GM19240 (cell line): ENCODE results near the gene NT5C3B.

Experiments
- DNase-seq: peaks from one replicate; pipeline ENCODE4 v3.0.0; 2011; ENCODE audit warnings: low spot score; ENCODE audit not compliant: insufficient read length

NT5C3B gene

GRCh38 chr17:41811549-41812380 lies 24.3 kb downstream of the NT5C3B start, which contains the start of gene P3H4:
Gene P3H4 (minus strand): TSS chr17:41811949. CDS start chr17:41811915, 34 bp downstream.
- DNase-seq = peak; percentile 67

GRCh38 chr17:41810659-41811548 lies 25.1 kb downstream of the NT5C3B start:
- DNase-seq = no peak

DNA sequence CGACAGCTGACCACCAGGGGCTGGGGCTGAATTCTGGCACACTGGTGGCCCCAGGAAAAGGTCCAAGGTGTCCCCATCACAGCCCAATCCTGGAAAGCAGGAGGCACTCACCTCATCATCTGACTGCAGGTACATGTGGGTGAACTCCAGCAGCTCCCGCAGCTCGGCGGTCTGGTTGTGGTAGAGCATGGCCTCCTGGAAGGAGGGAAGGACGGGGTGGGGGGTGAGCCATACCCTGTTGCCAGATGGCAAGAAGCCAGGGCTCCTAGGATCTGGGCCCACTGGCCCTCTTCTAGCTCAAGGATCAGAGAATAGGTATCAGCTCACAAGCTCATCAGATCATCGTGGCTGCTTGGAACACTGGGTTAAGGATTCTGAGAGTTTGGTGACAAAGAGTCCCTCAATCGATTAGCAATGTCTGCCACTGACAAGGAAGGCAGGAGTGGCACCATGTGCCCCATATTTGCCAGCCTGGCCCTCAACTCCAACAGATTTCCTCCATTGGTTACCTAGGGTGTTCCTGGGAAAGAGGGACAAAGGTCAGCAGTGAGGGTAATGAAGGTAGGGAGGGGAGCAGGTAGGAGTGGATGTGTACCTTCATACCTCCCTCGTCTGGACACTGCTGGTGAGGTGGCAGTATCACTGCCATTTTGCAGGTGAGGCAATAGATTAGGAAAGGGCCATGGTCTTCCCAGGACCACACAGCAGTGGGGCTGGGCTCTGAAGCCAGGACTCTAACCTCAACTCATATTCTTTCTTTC lies 29.2 kb downstream of the NT5C3B start:
- DNase-seq = no peak

DNA sequence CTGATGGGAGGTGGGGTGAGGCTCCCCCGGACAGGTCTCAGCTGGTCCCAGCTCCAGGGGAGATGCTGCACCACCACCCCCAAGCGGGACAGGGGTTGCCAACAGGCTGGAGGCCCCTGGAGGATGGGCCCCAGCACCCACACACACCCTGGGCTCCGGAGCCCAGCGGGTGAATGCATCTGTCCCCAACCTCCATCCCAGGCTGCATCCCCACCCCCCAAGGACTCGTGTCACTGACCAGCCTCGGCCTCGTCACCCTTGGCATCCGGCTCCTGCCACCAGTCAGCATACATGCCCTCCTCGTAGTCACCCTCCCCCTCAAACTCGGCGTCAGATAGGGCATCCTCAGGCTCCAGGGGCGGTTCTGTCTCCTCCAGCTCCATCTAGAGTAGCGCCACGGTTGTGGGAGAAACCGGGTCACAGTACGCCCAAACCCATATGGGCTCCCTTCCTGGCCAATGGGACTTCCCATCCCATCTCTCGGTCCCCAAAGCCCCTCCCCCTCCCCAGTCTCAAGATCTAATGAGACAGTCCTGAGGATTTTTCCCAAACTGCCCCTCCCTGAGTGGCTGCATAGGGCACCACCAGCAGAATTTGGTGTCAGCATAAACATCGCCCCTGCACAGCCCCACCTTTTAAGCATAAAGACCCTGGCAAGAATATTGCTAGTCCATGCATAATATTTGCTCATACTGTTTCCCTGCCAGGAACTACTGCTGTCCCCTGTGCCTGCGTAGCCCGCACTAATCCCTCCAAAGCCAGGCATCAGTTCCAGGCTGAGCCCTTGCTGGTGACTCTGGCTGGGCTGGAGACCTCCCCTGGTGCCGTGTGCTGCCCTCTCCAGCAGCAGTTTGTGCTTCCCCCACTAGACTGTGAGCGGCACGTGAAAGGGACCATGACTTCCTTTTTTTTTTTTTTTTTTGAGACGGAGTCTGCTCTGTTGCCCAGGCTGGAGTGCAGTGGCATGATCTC lies 32.7 kb downstream of the NT5C3B start:
- DNase-seq = no peak

GRCh38 chr17:41801374-41802271 lies 34.4 kb downstream of the NT5C3B start:
- DNase-seq = peak; percentile 77

- no peak for DNase-seq
These were observed 35.2 kb downstream of the NT5C3B start for GRCh38 chr17:41800601-41801373.

DNA sequence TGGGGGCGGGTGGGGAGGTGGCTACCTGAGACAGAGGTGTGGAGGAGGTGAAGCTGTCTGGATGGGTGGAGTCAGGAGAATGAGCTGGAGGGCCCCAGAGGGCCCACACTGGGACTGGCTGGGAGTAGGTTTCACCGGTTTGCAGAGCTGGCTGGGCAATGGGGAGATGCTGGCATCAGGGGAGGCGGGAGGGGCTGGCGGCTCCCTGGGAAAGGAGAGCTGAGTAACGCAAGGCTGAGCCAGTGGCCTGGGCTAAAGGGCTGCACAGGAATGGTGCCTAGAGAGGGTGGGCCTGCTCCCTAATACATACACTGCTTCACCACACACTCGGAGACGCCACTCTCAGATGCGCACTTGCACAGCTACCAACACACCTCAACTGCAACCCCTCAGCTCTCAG lies 36.7 kb downstream of the NT5C3B start:
- no peak for DNase-seq

GRCh38 chr17:41797377-41797776 lies 38.7 kb downstream of the NT5C3B start:
- DNase-seq = no peak

GRCh38 chr17:41796121-41796895 lies 39.7 kb downstream of the NT5C3B start:
- no peak for DNase-seq

DNA sequence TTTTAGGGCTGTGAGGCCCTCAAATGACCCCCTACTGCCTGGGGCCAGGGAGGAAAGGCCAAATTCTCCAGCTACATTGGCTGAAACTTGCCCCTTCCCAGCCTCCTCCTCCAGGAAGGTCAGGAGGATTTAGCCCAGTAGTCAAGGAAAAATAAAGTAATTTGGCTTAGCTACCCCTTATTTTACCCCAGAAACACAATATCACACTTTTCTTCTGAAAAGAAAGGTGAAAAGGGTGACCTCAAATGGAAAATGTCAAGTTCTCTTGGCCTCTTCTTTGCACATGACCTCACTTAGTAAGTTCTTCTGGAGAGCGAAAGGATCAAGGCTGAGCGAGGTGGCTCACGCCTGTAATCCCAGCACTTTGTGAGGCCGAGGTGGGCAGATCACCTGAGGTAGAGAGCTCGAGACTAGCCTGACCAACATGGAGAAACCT lies 41.5 kb downstream of the NT5C3B start:
- DNase-seq = no peak

DNA sequence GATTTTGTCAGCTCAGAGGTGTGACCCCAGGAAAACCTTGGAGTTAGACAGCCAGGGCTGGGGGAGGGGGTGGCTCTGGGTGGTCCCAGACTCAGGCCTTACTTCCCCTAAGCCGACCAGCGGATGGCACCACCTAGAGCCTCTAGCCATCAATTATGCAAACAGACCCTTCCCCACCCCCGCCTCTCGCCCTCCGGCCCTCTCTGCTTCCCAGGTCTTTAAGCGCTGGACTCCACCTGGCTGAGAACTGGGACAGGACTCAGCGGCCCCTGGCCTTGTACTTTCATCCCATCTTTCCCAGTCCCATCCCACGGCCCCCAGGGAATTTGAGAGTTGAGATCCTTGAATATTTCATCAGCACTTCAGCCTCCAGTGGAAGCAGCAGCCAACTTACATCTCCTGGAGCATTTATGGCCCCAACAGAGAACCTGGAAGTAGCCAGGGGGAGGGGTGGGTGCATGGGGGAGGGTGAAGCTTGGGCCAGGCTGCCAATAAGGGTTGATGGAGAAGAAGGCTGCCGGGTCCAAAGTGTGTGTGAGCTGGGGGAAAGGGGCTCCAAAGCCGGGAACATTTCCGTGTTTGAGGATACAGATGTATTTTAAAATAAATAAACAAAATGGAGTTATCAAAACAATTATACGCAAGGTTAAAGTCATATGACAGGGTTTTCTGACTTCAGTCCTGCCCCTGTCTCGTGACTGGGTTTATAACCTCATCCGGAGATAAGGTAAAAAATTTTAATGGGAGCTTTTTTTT lies 42.1 kb downstream of the NT5C3B start:
- no peak for DNase-seq

- no peak for DNase-seq
These were observed 42.9 kb downstream of the NT5C3B start for GRCh38 chr17:41792845-41793783.

- no peak for DNase-seq
These were observed 49.0 kb downstream of the NT5C3B start for GRCh38 chr17:41787021-41787418.

GRCh38 chr17:41786227-41787020 lies 49.6 kb downstream of the NT5C3B start, which contains the start of gene JUP:
Gene JUP (minus strand): TSS chr17:41786711. CDS start chr17:41771854, 14,857 bp downstream.
- peak; percentile 94 for DNase-seq

GRCh38 chr17:41785859-41786226 lies 50.2 kb downstream of the NT5C3B start:
- DNase-seq = no peak
